Mesenchymal stem cell (in vitro differentiated cells and primary cell): ENCODE data around the gene ATAD3A.
"Not testable (repeated sequence)": the region's sequence is repeated elsewhere in the genome, so short reads cannot be mapped to it uniquely, and the experiment has no call there.

Source experiments
- DNase-seq: peaks from one replicate; pipeline ENCODE4 v3.0.0-alpha.2; 2013
- H2AFZ ChIP-seq: one replicate; pipeline ENCODE4 v1.6.1; 2013; ENCODE audit warnings: low read depth, mild to moderate bottlenecking, control low read depth, inconsistent platforms, low read length, moderate library complexity
- H2AK5ac ChIP-seq: 2 replicates; pipeline ENCODE4 v1.6.1; 2013; ENCODE audit warnings: low read length, moderate library complexity, mild to moderate bottlenecking, inconsistent platforms; ENCODE audit not compliant: severe bottlenecking
- H2BK120ac ChIP-seq: one replicate; pipeline ENCODE4 v1.6.1; 2013; ENCODE audit warnings: low read depth, mild to moderate bottlenecking, inconsistent platforms, low read length, moderate library complexity
- H2BK12ac ChIP-seq, 2 experiments: one replicate each; pipeline ENCODE4 v1.6.1; 2013; ENCODE audit warnings: inconsistent platforms in 2 of 2, low read length in 2 of 2, mild to moderate bottlenecking in 2 of 2, moderate library complexity in 2 of 2, control low read depth in 1 of 2
- H2BK15ac ChIP-seq: one replicate; pipeline ENCODE4 v1.6.1; 2013; ENCODE audit warnings: mild to moderate bottlenecking, low read depth, inconsistent platforms; ENCODE audit not compliant: poor library complexity, severe bottlenecking
- H2BK5ac ChIP-seq: 2 replicates; pipeline ENCODE4 v1.6.1; 2013; ENCODE audit warnings: low read depth, mild to moderate bottlenecking, low read length, control low read depth, inconsistent platforms; ENCODE audit not compliant: poor library complexity, severe bottlenecking
- H3K14ac ChIP-seq, 2 experiments: one replicate each; pipeline ENCODE4 v1.6.1; 2013; ENCODE audit warnings: inconsistent platforms in 2 of 2, low read length in 2 of 2, control low read depth in 1 of 2, mild to moderate bottlenecking in 1 of 2, moderate library complexity in 1 of 2
- H3K18ac ChIP-seq, 2 experiments: one replicate each; pipeline ENCODE4 v1.6.1; 2013; ENCODE audit warnings: inconsistent platforms in 2 of 2, low read length in 2 of 2, control low read depth in 1 of 2, low read depth in 1 of 2, mild to moderate bottlenecking in 1 of 2
- H3K23ac ChIP-seq, 2 experiments: one replicate each; pipeline ENCODE4 v1.6.1; 2013; ENCODE audit warnings: inconsistent platforms in 2 of 2, low read length in 2 of 2, mild to moderate bottlenecking in 2 of 2, moderate library complexity in 2 of 2, control low read depth in 1 of 2
- H3K27ac ChIP-seq: 2 replicates; pipeline ENCODE4 v1.5.1; 2013; ENCODE audit warnings: mild to moderate bottlenecking, moderate library complexity, low read length, control low read depth, inconsistent platforms; ENCODE audit not compliant: poor library complexity, severe bottlenecking
- H3K27me3 ChIP-seq, 2 experiments: 2 replicates each; pipeline versions ENCODE4 v1.6.1 to v1.7.0; 2013; ENCODE audit warnings: low read length in 2 of 2, mild to moderate bottlenecking in 2 of 2, moderate library complexity in 2 of 2, control low read depth in 1 of 2, inconsistent platforms in 1 of 2; ENCODE audit not compliant: control insufficient read depth in 1 of 2, insufficient read depth in 1 of 2
- H3K36me3 ChIP-seq, 2 experiments: 2 replicates each; pipeline versions ENCODE4 v1.6.1 to v1.7.0; 2013; ENCODE audit warnings: low read length in 2 of 2, control low read depth in 1 of 2, inconsistent platforms in 1 of 2, low read depth in 1 of 2, mild to moderate bottlenecking in 1 of 2; ENCODE audit not compliant: insufficient read depth in 2 of 2, control insufficient read depth in 1 of 2
- H3K4ac ChIP-seq, 2 experiments: one replicate each; pipeline ENCODE4 v1.6.1; 2013; ENCODE audit warnings: inconsistent platforms in 2 of 2, low read length in 2 of 2, mild to moderate bottlenecking in 2 of 2, moderate library complexity in 2 of 2, control low read depth in 1 of 2, low read depth in 1 of 2
- H3K4me1 ChIP-seq: 2 replicates; pipeline ENCODE4 v1.6.1; 2013; ENCODE audit warnings: low read depth, low read length, control low read depth; ENCODE audit not compliant: control insufficient read depth, insufficient read depth
- H3K4me2 ChIP-seq: 2 replicates; pipeline ENCODE4 v1.6.1; 2013; ENCODE audit warnings: low read length, mild to moderate bottlenecking, inconsistent platforms; ENCODE audit not compliant: poor library complexity, severe bottlenecking
- H3K4me3 ChIP-seq, 2 experiments: 2 replicates each; pipeline versions ENCODE4 v1.5.1 to v1.7.0; 2013; ENCODE audit warnings: low read length in 2 of 2, mild to moderate bottlenecking in 2 of 2, control low read depth in 1 of 2, low read depth in 1 of 2; ENCODE audit not compliant: insufficient read depth in 1 of 2
- H3K79me1 ChIP-seq: replicated peaks from 2 replicates; pipeline ENCODE4 v1.6.1; 2013; ENCODE audit warnings: mild to moderate bottlenecking, control low read depth, low read length, inconsistent platforms; ENCODE audit not compliant: poor library complexity, severe bottlenecking
- H3K9ac ChIP-seq: 2 replicates; pipeline ENCODE4 v1.7.0; 2013; ENCODE audit warnings: mild to moderate bottlenecking, low read length, moderate library complexity
- H3K9me3 ChIP-seq: 2 replicates; pipeline ENCODE4 v1.7.0; 2013; ENCODE audit warnings: mild to moderate bottlenecking, low read length; ENCODE audit not compliant: control insufficient read depth
- H4K8ac ChIP-seq: one replicate; pipeline ENCODE4 v1.6.1; 2013; ENCODE audit warnings: inconsistent platforms, mild to moderate bottlenecking, low read length, moderate library complexity
- H4K91ac ChIP-seq: one replicate; pipeline ENCODE4 v1.6.1; 2013; ENCODE audit warnings: mild to moderate bottlenecking, low read length, inconsistent platforms
- WGBS: methylation state at CpG from one replicate; pipeline ENCODE4 v1.1.7; 2013; ENCODE audit warnings: mixed read lengths; 5-methylcytosine and 5-hydroxymethylcytosine counted together

The ATAD3A gene

DNA sequence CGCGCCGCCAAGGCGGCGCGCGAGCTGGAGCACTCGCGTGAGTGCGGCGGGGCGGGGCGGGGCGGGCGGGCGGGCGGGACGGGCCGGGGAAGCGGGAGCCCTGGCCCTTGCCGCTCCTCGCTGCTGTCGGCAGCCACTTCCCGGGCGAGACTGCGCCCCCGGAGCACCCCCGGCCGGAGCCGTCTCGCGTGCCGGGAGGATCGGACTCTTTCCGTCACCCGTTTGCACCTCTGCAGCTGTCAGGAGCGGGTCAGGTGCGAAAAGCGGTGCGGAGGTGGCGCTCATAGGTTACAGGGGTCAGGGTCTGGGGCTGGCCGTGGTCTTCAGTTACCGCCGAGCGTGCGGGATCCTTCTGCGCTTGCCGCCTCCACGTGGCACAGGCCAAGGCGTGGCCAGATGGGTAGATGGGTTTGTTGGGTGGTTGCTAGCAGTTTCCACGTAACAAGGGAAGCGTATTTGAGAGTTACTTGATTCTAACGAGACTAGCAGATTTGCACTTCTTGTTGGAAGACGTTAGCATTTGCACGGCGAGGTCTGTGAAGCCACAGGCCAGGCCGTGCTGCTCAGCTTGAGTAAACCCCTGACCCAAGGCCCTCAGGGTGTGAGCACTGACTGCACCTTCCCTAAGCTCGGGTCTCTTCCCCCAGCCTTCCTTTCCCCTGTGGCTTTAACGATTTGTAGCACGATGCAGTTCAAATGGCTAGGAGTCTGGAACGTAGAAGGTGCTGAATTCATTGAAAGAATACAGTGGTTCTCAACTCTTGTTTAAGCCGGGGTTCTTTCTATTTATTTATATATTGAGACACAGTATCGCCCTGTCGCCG, 39.7 kb upstream of the ATAD3A start:
- H3K27ac ChIP-seq, H4K8ac ChIP-seq, H3K9me3 ChIP-seq, H2BK5ac ChIP-seq, H2BK12ac ChIP-seq, H4K91ac ChIP-seq, H3K23ac ChIP-seq, H2AK5ac ChIP-seq, H3K27me3 ChIP-seq, H3K14ac ChIP-seq, H2AFZ ChIP-seq, H3K18ac ChIP-seq, H2BK15ac ChIP-seq, H2BK120ac ChIP-seq, H3K79me1 ChIP-seq: not testable (repeated sequence)
- Histone ChIP-seq H3K4me3 (peak overlapping the region; percentile 88), H3K4me1 (peaks cover 16% of the 10 kb centered on the region), H3K36me3 (peaks cover 5 to 19% of the 10 kb centered on the region in 2 experiments), H3K4me2 (peak overlapping the region; percentile 53), H3K4ac (peak overlapping the region in 1 of 2 experiments; percentile 24), H3K9ac (peak overlapping the region; percentile 93)
- 36% methylated on average over 5 of the region's 65 CpGs for WGBS
- DNase-seq = peak; percentile 34

DNA sequence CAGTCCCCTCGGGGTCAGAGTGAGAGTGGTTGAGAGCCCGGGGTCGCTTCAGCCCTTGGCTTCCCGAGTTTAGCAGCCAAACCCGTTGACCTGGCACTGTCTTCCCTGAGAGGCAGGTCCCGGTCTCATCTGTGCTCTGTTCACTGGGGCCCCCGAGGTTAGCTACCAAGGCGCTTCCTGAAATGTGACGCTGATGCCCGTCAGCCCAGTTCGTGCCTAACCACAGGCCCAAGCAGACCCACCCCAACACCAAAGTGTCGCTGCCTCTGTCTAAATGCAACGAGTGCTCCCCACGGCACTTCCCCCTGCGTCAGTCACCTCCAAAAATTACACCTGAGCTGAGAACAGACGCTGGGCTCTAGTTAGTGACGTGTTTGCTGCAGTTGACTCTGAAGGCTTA, 36.0 kb upstream of the ATAD3A start:
- not testable (repeated sequence) for H3K9me3 ChIP-seq, H2AFZ ChIP-seq, H3K27ac ChIP-seq, H2AK5ac ChIP-seq, H4K91ac ChIP-seq, H2BK15ac ChIP-seq, DNase-seq, H2BK120ac ChIP-seq, H3K14ac ChIP-seq, H3K9ac ChIP-seq, H3K4ac ChIP-seq, H4K8ac ChIP-seq, H3K18ac ChIP-seq, H3K27me3 ChIP-seq, H2BK12ac ChIP-seq, H3K23ac ChIP-seq, H3K4me2 ChIP-seq, H3K4me3 ChIP-seq, H2BK5ac ChIP-seq
- WGBS = 100% methylated on average over 12 of the region's 17 CpGs
- Histone ChIP-seq H3K4me1 (peaks cover 13% of the 10 kb centered on the region), H3K79me1 (peaks cover 18% of the 10 kb centered on the region), H3K36me3 (peaks cover 28 to 52% of the 10 kb centered on the region in 2 experiments)

DNA sequence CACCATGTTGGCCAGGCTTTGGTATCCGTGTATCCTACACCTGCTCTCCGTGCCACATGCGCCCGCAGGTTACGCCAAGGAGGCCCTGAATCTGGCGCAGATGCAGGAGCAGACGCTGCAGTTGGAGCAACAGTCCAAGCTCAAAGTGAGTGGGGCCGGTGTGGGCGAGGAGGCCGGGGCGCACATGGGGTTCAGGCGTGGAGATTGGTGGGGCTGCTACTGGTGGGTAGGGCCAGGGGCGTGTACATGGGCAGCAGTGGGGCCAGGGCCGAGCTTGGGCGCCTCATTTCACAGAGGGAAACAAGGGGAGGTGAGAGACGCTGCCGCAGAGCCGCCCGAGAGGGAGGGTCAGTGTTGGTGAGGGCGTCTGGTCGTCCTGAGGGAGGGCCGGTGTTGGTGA, 34.8 kb upstream of the ATAD3A start:
- H2AK5ac ChIP-seq = no peak overlapping the region
- H2BK5ac ChIP-seq = no peak overlapping the region
- H2BK15ac ChIP-seq = no peak overlapping the region
- H3K4ac ChIP-seq = no peak overlapping the region
- no peak overlapping the region for H2AFZ ChIP-seq
- no peaks in the 10 kb centered on the region for H3K9me3 ChIP-seq
- H3K27ac ChIP-seq = no peak overlapping the region
- H3K18ac ChIP-seq = no peak overlapping the region
- no peak for DNase-seq
- H3K79me1 ChIP-seq = peaks cover 20% of the 10 kb centered on the region
- peaks cover 28 to 58% of the 10 kb centered on the region in 2 experiments for H3K36me3 ChIP-seq
- no peak overlapping the region for H4K91ac ChIP-seq
- H3K14ac ChIP-seq = no peak overlapping the region
- no peak overlapping the region for H2BK120ac ChIP-seq
- no peak overlapping the region for H3K4me2 ChIP-seq
- peaks cover 13% of the 10 kb centered on the region for H3K4me1 ChIP-seq
- H2BK12ac ChIP-seq = no peak overlapping the region
- no peaks in the 10 kb centered on the region for H3K27me3 ChIP-seq
- H3K23ac ChIP-seq = no peak overlapping the region
- peak overlapping the region; percentile 85 for H4K8ac ChIP-seq
- H3K9ac ChIP-seq = no peak overlapping the region
- 95% methylated on average over 17 of the region's 22 CpGs for WGBS
- H3K4me3 ChIP-seq = no peak overlapping the region

DNA sequence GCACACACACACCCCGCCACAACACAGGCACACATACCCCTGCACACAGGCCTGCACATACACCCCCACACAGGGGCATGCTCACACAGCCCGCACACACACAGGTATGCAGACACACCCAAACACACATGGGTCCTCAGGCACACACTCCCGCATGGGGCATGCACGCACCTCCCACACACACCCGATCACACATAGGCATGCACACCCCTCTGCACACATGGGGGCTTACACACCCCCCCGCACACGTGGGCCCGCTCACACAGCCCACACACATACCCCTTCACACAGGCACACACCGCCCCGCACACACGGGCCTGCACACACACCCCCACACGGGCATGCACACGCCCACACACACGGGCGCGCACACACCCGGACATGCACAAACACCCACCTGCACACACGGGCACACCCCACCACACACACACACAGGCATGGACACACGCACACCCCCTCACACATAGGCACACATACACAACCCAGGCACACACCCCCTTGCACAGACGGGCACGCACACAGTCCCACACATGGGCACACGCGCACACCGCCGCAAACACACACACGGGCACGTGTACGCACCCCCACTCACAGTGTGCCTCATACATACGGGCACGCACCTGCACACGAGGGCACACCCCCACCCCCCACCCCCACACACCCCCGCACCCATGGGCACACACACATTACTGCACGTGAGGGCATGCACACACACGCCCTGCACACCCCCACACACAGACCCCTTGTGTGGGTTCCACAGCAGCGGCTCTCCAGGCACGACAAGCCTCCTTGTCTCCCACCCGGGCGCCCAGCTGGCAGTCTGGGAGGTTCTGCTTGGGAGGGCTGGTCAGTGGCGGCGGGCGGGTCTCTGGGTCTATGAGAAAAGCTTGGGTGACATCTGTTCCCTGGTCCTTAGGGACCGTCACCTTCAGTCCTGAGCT, 32.1 kb upstream of the ATAD3A start:
- Histone ChIP-seq H3K9me3 (no peaks in the 10 kb centered on the region), H3K23ac (no peak overlapping the region), H4K91ac (peak overlapping the region; percentile 47), H2AK5ac (no peak overlapping the region), H3K4ac (no peak overlapping the region), H3K79me1 (peaks cover 34% of the 10 kb centered on the region), H2AFZ (no peak overlapping the region), H3K18ac (no peak overlapping the region), H3K27ac (no peak overlapping the region), H2BK15ac (no peak overlapping the region), H3K9ac (no peak overlapping the region), H3K36me3 (peaks cover 51 to 75% of the 10 kb centered on the region in 2 experiments), H3K4me3 (peak overlapping the region in 1 of 2 experiments; percentile 15), H2BK120ac (no peak overlapping the region), H3K27me3 (no peaks in the 10 kb centered on the region), H3K14ac (no peak overlapping the region), H2BK5ac (no peak overlapping the region), H3K4me1 (peaks cover 4% of the 10 kb centered on the region), H3K4me2 (no peak overlapping the region), H2BK12ac (no peak overlapping the region), H4K8ac (no peak overlapping the region)
- DNase-seq = no peak
- 99% methylated on average over 41 of the region's 42 CpGs for WGBS
